ENCODE measurements around the gene RHOT2.

The RHOT2 gene

DNA sequence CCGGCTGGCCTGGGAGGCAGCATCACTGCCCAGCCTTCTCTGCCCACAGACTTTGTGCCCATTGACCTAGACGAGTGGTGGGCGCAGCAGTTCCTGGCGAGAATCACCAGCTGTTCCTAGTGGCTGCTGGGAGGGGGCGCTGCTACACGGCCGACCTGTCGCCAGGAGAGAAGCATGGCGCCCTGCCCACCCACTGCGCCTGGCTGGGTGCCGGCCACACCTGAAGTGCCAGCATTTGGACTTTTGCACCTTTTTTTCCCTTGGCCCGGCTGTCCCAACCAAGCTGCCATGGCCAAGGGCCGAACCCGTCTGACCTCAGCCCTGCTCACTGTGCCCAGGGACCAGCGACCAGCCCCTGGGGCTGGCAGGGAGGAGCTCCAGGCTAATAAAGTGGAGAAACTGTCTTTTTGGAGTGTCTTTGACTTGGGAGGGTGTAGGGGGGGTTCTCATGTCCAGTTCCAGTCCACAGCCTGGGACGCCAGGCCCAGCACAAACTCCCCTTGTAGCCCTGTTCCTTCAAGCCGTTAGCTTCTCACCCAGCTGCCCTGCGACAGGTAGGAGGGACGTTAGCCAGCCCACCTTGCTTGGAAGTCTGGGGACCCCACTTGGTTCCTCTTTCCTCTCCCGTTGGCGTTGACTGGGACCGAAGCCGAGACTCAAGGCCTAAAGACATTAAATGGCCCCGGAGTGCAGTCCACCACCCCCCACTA lies 19.7 kb upstream of the RHOT2 start:
- DNase-seq, result peak; percentile 78

DNA sequence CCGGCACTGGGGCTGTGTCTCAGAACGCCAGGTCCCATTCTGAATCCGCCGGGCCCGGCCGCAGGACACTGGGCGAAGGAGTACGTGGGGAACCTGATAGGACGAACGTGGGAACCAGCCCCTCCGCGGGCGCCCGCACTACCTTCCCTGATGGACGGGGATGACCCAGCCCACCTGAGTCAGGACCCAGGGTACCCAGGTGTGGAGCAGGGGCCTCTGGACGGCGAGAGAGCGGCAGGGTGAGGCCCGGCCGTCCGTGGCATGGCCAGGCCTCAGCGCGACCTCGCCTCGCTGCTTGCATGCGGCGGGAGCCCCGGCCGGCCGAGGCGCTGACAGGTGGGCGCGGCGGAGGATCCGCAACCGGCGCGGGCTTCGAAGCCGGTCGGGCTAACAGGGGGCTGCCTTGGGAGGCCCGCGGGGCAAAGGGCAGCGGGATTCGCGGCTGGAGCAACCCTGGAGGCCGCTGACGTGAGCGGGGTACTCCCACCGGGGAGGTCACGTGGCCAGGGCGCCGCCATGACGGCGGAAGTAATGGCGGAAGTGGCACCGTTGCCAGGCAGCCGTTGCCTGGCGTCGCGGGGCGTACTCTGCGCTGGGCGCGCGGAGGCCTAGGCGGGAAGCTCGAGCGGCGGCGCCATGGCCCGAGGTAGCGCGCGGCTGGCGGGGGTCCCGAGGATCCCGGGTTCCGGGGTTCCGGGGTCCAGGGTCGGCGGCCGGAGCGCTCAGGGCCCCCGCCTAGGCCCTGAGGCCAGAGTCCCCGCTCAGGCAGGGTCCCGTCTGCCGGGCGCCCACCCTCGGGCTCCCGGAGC lies 18.9 kb upstream of the RHOT2 start, which contains the start of gene WDR90:
WDR90 (plus strand) TSS at position 585 of the 809 bp plus-strand sequence; CDS start at position 637, 52 bp downstream.
- DNase-seq, result peak; percentile 96

DNA sequence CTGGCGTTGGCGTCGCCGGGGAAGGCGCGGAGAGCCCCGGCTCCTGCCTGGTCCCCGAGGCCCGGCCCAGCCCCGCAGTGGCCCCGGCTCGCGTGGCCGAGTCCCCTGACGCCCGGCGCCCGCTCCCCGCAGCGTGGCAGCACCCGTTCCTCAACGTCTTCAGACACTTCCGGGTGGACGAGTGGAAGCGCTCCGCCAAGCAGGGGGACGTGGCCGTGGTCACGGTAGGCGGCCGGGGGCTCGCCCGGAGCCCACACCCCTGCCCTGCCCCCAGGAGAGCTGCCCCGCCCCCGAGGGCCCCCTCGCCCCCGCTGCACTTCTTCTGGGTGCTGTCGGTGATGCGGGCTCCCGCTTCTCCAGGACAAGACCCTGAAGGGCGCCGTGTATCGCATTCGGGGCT lies 18.3 kb upstream of the RHOT2 start:
- peak; percentile 60 for DNase-seq

DNA sequence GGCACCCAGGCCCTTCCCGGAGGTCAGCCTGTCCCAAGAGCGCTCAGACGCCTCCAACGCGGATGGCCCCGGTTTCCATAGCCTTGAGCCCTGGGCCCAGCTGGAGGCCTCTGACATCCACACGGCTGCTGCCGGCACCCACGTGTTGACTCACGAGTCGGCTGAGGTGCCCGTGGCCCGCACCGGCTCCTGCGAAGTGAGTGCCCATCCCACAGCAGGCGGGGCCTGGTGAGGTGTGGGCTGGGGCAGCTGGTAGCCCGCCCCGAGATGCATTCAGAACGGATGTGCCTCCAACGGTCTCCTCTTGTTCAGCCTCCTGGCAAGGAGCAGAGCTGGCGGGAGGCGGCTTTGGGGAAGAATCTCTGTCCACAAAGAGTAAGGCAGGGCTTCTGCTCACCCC lies 16.1 kb upstream of the RHOT2 start:
- no peak for DNase-seq

DNA sequence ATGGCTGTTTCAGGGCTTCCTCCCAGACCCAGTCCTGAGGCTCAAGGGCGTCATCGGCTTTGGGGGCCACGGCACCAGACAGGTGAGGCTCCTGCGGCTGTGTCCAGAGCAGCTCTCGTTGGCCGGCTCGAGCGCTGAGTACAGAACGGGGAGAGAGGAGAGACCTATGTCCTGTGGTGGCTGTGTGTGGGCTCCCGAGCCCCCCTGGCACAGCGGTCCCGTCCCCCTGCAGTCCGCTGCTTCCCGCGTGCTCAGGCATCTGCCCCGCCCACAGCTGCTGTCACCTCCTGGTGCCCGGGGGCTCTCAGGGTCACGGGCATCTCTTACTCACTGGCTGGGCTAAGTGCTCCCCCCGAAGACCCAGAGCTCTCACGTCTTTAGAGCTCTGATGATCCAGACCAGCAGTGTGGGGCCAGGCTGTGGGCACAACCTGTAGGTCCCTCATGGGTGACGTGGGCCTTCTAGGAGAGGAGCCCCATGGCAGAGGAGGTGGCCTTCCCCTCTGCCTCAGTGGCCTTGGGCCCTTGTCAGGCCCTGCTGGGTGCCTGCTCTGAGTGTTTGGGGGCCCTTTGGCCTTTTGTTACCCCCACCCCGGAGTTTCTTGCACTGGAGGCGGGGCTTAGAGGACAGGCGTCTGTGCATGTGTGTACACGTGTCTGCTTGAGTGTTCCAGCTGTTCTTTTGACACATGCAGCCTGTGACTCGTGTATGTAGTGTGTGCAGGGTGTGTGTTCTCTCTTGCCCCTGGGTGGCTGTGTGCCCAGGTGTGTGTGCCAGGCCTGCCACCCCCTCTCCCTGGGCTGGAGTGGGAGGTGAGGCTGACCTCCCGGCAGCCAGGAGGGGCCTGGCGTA lies 15.3 kb upstream of the RHOT2 start:
- no peak for DNase-seq

DNA sequence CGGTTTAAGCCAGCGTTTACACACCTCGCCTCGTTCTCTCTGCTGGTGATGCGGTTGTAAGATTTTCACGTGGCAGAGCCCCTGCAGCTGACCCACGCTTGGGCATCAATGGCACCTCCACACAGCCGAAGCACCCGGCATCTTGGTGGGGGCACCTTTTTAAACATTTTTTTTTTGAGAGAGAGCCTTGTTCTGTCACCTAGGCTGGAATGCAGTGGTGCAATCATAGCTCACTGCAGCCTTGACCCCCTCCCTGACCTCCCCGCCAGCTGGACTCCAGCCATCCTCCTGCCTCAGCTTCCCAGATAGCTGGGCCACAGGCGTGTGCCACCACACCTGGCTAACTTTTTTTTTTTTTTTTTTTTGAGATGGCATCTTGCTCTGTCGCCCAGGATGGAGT lies 13.9 kb upstream of the RHOT2 start:
- no peak for DNase-seq

DNA sequence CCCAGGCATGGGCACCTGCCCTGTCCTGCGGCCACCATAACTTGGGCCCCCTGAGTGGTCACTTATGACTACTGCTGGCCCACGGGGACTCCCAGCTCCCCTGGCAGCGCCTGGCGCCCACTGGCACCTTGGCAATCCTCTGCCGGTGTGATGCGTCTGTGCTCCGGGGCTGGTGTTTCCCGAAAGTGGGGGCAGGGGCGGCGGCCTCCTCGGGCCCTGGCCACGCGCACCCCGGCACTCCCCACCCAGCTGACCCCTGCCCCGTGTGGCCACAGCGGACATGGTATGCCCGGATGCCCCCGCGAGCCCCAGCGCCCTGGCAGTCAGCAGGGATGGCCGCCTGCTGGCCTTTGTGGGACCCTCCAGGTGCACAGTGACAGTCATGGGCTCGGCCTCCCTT lies 10.4 kb upstream of the RHOT2 start:
- DNase-seq, result no peak

DNA sequence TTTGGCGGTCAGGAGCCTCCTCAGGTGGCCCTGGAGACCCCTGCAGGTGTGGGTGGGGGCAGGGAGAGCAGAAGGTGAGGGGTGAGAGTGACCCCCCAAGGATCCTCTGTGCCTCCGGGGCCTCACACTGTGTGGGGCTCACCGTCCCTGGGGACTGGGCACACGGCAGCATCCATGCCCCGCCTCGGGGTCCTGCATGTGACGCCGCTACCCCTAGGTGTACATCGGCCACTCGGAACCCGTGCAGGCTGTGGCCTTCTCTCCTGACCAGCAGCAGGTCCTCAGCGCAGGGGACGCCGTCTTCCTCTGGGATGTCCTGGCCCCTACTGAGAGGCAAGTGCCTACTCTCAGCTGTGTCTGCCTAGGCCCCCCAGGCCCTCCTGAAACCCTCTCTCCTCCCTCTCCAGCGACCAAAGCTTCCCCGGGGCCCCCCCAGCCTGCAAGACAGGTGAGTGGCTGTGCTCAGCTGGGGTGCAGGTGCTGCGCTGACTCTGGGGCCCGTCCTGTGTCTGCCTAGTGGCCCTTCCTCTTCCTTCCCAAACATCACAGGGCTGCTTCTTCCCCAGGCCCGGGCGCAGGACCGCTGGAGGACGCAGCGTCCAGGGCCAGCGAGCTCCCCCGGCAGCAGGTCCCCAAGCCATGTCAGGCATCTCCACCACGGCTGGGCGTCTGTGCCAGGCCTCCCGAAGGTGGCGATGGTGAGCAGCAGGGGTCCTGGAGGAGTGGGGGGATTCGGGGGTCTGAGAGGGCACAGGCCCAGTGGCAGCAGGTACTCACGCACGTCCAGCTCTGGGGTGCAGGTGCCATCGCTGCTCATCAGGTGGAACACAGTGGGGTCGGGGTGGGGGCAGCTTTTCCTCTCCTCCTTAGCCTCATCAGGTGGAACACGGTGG lies 9.0 kb upstream of the RHOT2 start:
- no peak for DNase-seq

DNA sequence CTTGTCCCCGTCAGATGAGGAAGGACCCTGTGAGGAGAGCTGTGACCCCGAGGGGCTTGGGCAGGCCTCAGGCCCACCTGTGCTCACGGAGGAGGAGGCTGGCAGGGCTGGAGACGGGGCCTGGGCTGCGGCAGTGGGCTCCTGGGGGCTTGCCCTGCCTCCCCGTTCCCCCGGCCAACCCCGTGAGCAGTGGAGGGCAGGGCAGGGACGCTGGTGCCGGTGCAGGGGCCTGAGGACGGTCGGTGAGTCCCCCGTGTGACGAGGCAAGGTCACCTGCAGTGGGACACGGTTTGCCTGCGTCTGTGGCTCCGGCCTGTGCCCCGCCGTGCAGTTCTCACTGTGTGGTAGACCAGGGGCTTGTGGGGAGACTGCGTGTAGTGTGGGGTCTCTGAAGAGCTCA lies 8.3 kb upstream of the RHOT2 start:
- no peak for DNase-seq

DNA sequence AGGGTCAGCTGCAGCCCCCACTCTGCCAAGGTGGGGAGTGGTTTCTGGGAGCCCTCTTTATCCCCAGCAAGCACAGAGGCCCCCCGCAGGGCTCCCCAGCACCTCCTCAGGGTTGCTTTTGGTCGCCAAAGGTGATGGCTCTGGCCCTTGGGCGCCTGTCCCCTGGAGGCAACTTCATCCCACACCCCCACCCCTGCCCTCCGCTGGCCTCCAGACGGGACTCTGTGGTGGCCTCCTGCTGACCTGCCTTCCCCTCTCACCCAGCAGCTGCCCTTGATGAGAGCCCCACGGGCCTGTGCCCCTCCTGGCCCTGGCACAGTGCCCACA lies 7.8 kb upstream of the RHOT2 start:
- no peak for DNase-seq

DNA sequence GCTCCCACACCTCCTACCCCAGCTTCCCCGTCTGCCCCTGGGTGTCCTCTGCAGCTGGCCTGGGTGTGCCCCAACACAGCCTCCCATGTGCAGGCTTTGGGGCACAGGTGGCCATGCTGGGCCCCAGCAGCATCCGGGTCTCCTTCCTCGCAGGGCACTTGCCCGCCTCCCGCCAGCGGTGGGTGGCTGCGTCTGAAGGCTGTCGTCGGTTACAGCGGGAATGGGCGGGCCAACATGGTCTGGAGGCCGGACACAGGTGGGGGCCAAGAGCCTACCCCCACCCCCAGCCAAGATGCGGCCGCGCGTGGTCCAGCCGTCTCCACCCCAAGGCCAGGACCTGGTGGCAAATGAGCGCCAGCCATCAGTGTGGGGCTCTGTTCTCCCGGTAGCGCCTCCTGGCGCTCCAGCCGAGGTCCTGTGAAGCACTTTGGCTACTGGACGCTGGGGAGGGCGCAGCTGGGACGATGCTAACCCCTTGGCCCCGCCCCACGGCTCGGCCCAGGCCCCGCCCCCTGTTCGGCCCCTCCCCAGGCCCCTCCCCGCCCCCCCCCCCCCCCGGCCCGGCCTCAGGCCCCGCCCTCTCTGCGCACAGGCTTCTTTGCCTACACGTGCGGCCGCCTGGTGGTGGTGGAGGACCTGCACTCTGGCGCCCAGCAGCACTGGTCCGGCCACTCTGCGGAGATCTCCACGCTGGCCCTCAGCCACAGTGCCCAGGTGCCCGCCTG lies 7.3 kb upstream of the RHOT2 start:
- DNase-seq, result peak; percentile 97

DNA sequence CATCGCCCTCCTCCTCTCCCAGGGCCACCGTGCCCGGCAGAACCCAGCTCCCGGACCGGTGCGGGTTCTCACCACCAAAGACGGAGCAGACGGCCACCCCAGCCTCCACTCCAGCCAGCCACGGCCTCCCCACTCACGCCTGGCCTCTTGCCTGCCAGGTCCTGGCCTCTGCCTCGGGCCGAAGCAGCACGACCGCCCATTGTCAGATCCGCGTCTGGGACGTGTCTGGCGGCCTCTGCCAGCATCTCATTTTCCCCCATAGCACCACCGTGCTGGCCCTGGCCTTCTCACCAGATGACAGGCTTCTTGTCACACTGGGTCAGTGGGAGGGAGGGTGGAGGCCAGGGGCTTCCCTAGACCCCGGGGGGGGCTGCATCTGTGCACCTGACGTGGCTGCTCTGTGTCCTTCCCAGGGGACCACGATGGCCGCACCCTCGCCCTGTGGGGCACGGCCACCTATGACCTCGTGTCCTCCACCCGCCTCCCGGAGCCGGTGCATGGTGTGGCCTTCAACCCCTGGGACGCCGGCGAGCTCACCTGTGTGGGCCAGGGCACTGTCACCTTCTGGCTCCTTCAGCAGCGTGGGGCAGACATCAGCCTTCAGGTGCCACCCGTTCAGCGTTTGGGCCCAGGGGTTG lies 6.6 kb upstream of the RHOT2 start:
- DNase-seq, result no peak

DNA sequence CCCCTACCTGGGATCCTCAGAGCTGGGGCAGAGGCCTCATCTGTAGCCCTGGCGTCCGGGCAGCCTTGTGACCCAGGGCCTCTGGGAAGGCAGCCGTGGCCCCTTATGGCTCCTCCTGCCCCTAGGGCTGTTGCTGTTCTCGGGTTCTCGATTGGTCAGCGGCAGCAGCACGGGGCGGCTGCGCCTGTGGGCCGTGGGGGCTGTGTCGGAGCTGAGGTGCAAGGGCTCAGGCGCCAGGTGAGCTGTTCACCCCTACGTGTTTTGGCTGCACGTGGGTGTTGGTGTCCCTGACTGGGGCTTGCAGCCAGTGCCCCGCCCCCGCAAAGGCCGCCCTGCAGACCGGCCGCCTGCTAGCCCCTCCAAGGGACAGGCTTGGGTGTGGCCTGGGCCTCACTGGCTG lies 5.8 kb upstream of the RHOT2 start:
- DNase-seq, result no peak

DNA sequence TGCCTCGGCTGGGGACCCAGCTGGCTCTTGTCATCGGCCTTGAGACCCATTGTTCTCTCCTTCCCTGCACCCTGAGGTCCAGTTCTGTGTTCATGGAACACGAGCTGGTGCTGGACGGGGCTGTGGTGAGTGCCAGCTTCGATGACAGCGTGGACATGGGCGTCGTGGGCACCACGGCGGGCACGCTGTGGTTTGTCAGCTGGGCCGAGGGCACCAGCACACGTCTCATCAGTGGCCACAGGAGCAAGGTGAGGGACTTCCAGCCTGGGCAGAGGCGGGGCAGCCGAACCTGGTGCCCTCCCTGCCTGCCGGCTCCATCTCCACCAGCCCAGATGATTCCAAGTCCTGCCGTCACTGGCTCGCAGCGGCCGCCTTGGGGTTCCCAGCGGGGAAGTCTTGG lies 5.3 kb upstream of the RHOT2 start:
- no peak for DNase-seq

DNA sequence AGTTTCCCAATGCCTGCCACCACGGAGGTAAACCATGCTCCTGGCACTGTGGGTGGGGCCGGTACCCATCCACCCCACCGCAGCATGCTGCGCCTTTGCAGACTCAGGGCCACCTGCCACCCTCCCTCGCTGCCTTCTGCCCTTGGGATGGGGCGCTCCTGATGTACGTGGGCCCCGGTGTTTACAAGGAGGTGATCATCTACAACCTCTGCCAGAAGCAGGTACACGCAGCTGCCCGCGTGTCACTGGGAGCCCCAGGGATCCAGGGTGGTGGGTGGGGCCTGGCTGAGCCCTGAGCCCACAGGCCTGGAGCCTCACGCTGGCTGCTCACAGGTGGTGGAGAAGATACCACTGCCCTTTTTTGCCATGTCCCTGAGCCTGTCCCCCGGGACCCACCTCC lies 1.4 kb upstream of the RHOT2 start:
- DNase-seq, result no peak

DNA sequence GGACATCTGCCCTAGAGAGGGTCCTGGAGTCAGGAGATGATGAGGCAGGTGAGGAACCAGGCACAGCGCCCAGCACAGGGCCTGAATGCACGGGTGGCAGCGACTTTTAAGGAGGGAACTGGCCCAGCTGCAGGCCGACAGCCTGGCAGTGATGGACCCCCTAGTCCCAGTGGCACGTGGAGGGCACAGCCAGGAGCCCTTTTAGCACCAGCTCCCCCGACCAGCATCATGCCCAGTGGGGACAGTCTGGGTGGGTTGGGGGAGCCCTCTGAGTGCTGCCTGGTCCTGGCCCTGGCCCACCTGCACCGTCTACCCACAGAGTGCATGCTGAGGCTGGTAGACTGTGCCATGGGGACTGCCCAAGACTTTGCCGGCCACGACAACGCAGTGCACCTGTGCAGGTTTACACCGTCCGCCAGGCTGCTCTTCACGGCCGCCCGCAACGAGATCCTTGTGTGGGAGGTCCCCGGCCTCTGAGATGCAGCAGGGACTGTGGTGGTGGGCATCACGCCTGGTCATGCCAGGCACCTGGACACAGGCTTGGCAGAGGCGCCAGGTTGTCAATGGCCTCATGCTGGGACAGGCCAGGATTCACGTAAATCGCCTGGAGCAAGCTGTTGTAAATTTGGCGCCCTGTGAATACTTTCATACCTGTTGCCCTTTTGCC lies 686 bp upstream of the RHOT2 start:
- no peak for DNase-seq

DNA sequence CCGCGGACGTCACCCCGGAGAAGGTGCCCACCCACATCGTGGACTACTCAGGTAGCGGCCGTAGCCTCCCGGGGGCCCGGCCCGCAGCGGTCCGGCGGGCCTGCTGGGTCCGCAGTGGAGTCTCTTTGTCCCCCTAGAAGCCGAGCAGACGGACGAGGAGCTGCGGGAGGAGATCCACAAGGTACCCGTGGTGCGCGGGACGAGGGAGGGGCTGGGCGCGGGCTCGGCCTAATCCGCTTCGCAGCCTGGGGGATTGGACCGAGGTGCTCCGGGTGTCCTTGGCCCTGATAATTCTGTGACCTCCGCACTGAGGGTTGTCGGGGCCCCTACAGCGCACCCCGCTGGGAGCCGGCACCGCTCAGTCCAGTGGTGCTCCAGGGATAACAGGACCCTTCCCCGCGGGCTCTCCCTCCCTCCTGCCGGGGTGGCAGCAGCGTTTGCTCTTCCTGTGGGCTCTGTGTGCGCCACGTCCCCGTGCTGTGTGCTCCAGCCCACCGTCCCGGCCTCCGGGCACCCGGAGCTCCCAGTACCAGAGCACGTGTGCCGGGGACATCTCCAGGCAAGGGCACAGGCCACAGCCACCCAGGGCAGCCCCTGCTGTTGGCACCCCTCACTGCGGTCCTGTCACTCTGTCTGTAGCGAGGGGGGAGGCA lies 713 bp downstream of the RHOT2 start:
- peak; percentile 49 for DNase-seq

DNA sequence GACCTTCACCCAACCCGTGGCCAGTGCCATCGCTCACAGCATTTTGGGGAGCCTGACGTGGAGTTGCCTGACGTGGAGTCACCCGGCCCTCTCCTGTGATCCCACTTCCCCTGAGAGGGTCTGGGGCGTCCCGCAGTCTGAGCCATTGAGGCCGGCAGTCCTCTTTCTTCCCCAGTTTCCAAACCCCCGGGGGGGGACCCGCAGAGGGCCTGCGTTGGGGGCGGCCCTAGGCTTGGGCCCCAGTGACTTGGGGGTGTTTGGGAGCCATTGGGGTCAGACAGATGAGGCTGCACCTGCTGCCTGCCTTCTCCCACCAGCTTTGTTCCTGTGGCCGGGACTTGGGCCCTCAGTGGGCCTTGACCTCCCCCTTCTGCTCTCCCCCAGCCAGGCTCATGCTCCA lies 1.7 kb downstream of the RHOT2 start:
- DNase-seq, result no peak

DNA sequence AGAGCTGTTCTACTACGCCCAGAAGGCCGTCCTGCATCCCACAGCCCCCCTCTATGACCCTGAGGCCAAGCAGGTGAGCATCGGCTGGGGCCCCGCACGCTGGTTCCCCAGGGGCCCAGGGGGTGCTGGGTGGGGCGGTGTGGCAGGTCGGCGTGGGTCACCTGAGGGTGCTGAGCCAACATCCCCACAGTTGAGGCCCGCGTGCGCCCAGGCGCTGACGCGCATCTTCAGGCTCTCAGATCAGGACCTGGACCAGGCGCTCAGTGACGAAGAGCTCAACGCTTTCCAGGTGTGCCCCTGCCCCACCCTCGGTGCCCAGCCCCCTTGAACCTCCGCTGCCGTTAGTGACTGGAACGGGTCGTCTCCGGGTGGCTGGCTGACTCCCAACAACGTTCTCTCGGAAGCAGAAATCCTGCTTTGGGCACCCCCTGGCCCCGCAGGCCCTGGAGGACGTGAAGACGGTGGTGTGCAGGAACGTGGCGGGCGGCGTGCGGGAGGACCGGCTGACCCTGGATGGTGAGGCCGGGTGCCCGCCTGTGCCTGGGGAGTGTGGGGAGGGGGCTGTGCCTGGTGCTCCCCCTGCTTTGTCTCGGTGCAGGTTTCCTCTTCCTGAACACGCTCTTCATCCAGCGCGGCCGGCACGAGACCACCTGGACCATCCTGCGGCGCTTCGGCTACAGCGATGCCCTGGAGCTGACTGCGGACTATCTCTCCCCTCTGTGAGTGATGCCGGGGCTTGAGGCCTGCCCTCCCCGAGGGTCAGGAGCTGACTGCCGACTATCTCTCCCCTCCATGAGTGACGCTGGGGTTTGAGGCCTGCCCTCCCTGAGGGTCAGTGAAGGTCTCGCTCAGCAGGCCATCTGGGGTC lies 2.8 kb downstream of the RHOT2 start:
- DNase-seq, result no peak
